Measurements from ENCODE around the gene HSBP1.

HSBP1 gene

GRCh38 chr16:83772806-83773205 is 35.0 kb upstream of the HSBP1 start:
- Histone ChIP-seq H3K79me2 (ENCODE audit: insufficient read depth, low read length) (no peaks in the 10 kb centered on the region), H3K4me2 (ENCODE audit: low read length) (no peak overlapping the region), H3K36me3 (ENCODE audit: insufficient read depth, low read length) (no peaks in the 10 kb centered on the region), H3K9me3 (ENCODE audit: low read length) (no peaks in the 10 kb centered on the region), H3K9me2 (ENCODE audit: low read depth, low read length) (no peaks in the 10 kb centered on the region), H3K27ac (ENCODE audit: low read depth, low read length, poor library complexity, severe bottlenecking) (no peak overlapping the region), H3K27me3 (ENCODE audit: insufficient read depth, low read length) (no peaks in the 10 kb centered on the region), H2AFZ (ENCODE audit: low read length) (no peak overlapping the region), H3K4me3 (ENCODE audit: low read depth, low read length, poor library complexity, severe bottlenecking) (no peak overlapping the region), H3K9ac (ENCODE audit: low read length) (no peak overlapping the region), H4K20me1 (ENCODE audit: insufficient read depth, low read length) (no peaks in the 10 kb centered on the region), H3F3A (ENCODE audit: insufficient read depth, low read length) (no peaks in the 10 kb centered on the region), H3K4me1 (ENCODE audit: insufficient read depth, low read length, severe bottlenecking) (peaks cover 16% of the 10 kb centered on the region)
- TF ChIP-seq EZH2 (IDR thresholded peaks at IDR 0.05; ENCODE audit: borderline replicate concordance, low read length) (no peak), CTCF (IDR thresholded peaks at IDR 0.05; ENCODE audit: low read length) (no peak)

GRCh38 chr16:83774066-83774465 is 33.7 kb upstream of the HSBP1 start:
- Histone ChIP-seq H3K27ac (ENCODE audit: low read depth, low read length, poor library complexity, severe bottlenecking) (no peak overlapping the region), H3K4me1 (ENCODE audit: insufficient read depth, low read length, severe bottlenecking) (peaks cover 14% of the 10 kb centered on the region), H4K20me1 (ENCODE audit: insufficient read depth, low read length) (no peaks in the 10 kb centered on the region), H2AFZ (ENCODE audit: low read length) (no peak overlapping the region), H3K9me3 (ENCODE audit: low read length) (no peaks in the 10 kb centered on the region), H3K9ac (ENCODE audit: low read length) (no peak overlapping the region), H3K79me2 (ENCODE audit: insufficient read depth, low read length) (no peaks in the 10 kb centered on the region), H3K4me3 (ENCODE audit: low read depth, low read length, poor library complexity, severe bottlenecking) (no peak overlapping the region), H3K4me2 (ENCODE audit: low read length) (no peak overlapping the region), H3K9me2 (ENCODE audit: low read depth, low read length) (no peaks in the 10 kb centered on the region), H3F3A (ENCODE audit: insufficient read depth, low read length) (no peaks in the 10 kb centered on the region), H3K27me3 (ENCODE audit: insufficient read depth, low read length) (no peaks in the 10 kb centered on the region), H3K36me3 (ENCODE audit: insufficient read depth, low read length) (no peaks in the 10 kb centered on the region)
- TF ChIP-seq CTCF (IDR thresholded peaks at IDR 0.05; ENCODE audit: low read length) (no peak), EZH2 (IDR thresholded peaks at IDR 0.05; ENCODE audit: borderline replicate concordance, low read length) (no peak)

GRCh38 chr16:83776944-83777343 is 30.8 kb upstream of the HSBP1 start:
- H3K36me3 ChIP-seq (ENCODE audit: insufficient read depth, low read length) = no peaks in the 10 kb centered on the region
- no peaks in the 10 kb centered on the region for H3K27me3 ChIP-seq (ENCODE audit: insufficient read depth, low read length)
- no peaks in the 10 kb centered on the region for H3F3A ChIP-seq (ENCODE audit: insufficient read depth, low read length)
- H3K4me2 ChIP-seq (ENCODE audit: low read length) = no peak overlapping the region
- no peak overlapping the region for H2AFZ ChIP-seq (ENCODE audit: low read length)
- H3K9ac ChIP-seq (ENCODE audit: low read length) = no peak overlapping the region
- no peaks in the 10 kb centered on the region for H4K20me1 ChIP-seq (ENCODE audit: insufficient read depth, low read length)
- no peaks in the 10 kb centered on the region for H3K4me1 ChIP-seq (ENCODE audit: insufficient read depth, low read length, severe bottlenecking)
- no peak overlapping the region for H3K27ac ChIP-seq (ENCODE audit: low read depth, low read length, poor library complexity, severe bottlenecking)
- no peaks in the 10 kb centered on the region for H3K79me2 ChIP-seq (ENCODE audit: insufficient read depth, low read length)
- no peak for TF ChIP-seq CTCF (IDR thresholded peaks at IDR 0.05; ENCODE audit: low read length)
- no peak overlapping the region for H3K4me3 ChIP-seq (ENCODE audit: low read depth, low read length, poor library complexity, severe bottlenecking)
- no peaks in the 10 kb centered on the region for H3K9me2 ChIP-seq (ENCODE audit: low read depth, low read length)
- H3K9me3 ChIP-seq (ENCODE audit: low read length) = no peaks in the 10 kb centered on the region

All from OCI-LY1 (cell line).